ENCODE results near the gene DOCK4.

Gene DOCK4

DNA sequence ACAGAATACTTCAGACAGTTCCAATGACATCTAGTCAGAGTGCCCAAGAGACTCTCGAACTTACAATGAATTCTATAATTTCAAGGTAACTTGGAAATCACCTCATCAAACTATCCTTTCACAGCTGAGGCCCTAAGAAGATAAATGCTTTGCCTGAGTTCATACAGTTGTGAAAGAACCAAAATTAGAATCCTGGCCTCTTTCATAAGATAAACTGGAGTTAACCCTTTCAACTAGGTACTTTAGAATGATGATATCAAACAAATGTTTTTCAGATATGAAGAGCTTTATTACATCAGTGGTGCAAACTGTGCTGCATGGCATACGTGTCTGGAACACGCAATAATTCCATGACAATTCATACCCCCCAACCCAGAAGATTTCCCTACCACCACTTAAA is 17.9 kb downstream of the DOCK4 start:
- DNase-seq (ENCODE audit: low spot score) = no peak

DNA sequence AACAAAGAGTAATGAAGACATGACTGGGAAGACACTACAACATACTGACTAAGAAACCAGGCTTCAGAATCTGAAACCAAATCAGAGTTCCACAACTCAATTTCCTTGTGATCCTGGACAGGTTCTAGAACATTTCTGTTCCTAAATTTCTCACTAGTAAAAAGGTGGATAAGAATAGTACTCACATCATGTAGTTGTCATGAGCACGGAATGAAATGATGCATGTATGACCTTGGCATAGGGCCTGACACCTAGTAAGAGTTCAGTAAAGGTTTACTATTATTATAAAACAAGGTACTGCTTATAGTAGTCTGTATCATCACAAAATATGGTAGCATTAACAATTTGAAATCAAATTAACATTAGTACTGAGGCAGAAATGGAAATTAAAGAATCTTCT is 19.9 kb downstream of the DOCK4 start:
- no peak for DNase-seq (ENCODE audit: low spot score)

DNA sequence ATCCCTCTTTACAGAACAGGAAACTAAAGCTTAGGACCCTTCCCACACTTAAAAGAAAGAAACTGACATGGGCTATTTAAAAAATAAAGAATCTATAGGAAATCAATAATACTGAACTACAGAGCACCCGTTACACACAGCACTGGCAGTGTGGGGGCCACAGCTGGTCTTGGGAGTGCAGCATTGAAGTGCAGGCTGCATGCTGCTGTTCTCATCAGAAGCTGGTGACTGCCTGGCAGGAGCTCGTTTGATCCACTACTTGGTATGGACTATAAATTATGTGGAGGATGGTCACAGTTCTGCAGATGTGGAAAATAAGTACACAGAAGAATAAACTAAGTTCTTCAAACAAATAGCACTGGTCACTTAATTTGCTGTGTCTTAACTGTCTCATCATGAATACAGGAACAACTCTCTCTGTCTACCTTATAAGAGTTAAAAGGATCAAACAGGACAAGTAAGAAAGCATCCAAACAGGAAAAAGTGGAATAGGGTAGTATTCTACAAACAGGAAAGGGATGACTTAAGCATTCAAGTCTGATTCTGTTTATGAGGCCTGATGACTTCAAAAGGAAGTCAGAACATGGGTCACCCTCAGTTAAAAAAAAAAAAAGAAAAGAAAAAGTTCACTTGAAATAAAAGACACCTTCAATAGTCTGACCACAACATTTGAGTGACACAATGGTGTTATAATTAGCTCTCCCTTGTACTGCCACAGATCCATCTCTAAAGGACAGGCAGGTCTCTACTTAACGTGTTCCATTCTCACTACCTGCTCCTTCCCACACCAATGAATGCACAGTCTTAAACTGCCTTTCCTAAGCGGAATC is 21.0 kb downstream of the DOCK4 start:
- no peak for DNase-seq (ENCODE audit: low spot score)

DNA sequence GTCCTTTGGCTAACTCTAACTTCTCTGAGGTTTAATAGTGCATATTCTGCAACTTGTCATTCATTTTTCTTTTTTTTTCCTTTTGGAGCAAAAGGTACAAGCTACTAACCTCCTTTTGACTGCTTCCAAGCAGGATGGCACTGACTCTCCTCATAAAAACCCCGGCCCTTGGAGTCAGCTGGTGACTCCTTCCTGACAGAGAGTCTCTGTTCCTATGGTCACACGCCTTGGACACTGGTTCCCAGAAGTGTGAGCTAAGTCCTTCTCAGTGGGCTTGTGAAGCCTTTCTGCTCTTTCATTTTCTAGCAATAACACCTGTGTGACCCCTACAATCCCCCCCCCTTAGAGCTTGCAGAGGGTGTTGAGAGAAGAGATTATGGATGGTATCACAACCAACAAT is 21.7 kb downstream of the DOCK4 start:
- no peak for DNase-seq (ENCODE audit: low spot score)

DNA sequence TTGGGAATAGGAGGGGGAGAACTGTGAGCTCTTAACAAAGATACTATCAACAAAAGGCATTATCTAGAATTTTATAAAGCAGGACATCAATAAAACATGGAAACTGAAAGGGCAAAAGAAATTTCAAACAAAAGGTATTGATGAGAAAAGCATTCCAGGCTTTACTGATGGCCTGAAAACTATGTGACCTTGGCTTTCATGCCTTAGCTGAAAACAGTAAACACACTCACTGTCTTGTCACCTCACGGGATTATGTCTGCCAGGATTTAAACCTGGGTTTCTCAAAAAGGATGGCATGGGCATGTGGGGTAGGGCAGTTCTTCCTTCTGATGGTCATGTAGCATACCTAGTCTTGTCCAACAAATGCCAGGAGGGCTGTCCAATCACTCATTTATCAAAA is 22.9 kb downstream of the DOCK4 start:
- DNase-seq (ENCODE audit: low spot score) = no peak

DNA sequence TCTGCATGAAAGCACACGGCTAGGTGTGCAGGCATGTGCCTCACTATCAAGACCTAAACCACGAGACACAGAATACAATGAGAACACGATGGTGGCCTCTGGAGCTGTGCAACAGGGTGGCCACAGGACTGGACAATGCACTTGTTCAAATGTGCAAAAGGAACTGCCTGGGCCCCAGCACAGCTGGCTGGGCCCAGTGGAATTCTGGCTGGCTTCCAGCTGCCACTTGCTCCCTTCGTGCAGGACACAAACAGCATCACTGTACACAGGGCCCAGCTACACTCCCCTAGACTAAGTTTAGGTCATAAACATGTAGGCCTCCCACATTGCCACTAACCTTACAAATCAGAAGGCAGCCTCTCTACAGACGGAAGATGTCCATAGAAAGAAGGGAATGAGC is 23.4 kb downstream of the DOCK4 start:
- DNase-seq (ENCODE audit: low spot score) = no peak

DNA sequence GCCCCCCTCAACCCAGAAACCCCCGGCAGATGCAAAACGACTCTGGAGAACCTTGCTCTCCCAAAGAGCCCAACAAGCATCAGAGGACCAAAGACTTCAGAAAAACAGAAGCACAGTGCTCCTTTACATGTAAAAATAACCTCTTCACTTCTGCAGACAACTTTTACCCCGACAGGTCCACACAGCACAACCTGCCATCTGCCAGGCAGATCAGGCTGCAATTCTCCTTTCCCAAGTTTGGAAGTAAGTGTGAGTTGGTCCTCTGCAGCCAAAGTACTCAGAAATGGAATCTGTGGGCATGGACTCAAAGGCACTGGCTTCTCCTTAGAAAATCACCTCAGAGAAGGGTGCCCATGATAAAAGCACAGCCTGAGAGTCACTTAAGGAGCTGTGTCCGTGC is 26.0 kb downstream of the DOCK4 start:
- no peak for DNase-seq (ENCODE audit: low spot score)

DNA sequence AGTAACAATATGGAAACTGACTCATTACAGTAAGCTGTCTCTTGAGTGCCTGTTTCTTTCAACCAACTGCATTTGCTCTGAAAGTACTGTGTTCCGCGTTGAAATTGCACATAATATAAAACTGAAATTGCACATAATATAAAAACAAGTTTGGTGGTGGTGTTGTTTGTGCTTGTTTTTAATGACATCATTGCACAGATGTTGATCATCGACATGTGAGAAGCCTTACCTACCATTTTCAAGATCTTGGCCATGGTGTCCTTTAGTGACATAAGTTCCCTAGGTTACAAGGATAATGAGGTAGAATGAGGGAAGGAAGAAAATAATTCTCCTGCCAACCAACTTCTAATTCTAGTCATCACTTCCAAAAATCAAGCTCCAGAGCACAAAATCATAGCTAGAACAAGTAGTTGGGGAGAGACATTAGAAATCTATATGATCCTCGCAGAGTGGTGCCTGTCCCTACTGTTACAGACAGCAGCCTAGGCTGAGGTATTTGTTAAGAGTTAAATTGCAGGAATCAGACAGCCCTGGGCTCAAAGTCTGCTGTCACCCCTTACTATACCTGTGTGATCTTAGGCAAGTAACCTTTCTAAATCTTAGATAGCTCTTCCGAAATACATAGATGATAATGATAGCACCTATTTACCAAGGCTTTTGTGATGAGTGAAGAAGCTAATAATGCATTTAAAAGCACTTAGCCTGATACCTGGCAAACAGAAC is 29.3 kb downstream of the DOCK4 start:
- DNase-seq (ENCODE audit: low spot score) = no peak

DNA sequence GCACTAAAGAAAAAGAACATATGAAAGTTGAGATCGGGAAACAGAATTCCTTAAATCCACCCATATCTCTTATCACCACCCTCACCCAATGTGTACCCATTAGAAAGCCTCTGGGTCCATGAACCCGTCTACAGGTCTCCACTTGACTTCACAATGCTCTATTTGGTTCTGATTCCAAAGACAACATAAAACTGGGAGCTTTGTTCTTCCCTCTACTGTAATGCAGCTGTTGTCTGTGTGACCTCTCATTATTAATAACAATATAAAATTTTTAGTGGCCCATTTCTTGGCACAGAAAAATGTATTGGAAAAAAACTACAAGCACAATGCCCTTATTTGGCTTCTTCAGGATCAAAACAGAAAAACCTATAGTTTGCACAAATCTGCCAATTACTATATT is 30.0 kb downstream of the DOCK4 start:
- no peak for DNase-seq (ENCODE audit: low spot score)

DNA sequence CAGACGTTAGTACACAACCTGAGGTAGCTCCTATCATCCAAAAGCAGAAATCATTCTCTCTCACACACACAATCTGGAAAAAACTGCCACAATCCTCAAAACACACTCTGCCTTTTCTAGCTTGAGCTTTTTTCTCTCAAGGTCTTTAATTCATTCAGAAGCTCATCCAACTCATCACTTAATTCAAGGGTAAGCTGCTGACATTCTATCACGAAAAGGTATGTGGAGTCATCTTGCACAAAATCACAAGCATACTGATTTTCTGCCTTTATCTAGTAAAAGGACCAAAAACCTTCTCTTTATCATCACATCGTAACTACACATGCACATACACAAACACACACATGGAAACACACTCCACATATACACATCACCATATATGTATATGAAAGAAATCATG is 32.0 kb downstream of the DOCK4 start:
- no peak for DNase-seq (ENCODE audit: low spot score)

DNA sequence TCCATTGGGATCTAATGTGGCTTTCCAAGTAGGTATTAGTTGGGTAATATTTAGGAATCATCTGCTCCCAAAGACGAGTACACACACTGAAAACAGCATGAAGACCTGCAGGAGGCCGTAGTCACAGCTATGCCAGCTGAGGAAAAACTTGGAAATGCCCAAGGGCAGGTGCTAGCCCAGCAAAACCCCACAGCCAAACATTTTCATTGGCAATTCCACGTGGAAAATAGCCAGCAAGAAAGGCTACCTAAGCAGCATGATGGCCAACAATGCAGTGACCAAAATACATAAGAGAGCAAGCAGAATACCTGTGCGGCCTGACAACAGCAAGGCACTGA is 32.7 kb downstream of the DOCK4 start:
- DNase-seq (ENCODE audit: low spot score) = no peak

DNA sequence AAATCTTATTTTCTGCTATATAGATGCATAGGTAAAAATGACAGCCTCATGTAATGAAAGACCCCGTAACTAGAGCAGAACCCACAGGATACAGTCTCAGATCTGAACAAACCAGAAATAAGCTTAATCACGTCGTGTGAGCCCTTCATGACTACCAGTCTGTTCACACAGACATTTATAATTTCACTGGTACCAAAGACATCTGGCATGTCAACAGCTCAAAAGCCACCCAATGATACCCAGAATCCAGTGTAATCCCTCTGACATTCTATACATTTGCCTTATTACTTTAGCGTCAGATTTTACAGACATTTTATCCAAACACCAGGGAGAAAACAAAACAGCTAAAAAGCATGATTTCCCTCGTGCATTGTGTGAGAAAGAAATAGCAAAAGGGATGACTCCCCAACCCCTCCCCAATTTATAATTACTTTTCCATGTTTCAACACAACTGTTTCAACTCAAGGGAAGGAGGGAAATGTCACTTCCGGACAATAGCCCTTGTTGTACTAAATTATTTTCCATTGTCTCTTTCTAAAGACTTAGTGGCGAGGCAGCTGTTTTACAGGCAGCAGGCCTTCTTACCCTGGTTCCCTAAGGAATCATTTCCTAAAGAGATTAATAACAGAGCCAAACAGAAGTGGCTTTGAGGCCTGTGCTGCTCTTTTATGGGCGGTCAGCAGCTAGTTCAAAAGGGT is 33.2 kb downstream of the DOCK4 start:
- no peak for DNase-seq (ENCODE audit: low spot score)

DNA sequence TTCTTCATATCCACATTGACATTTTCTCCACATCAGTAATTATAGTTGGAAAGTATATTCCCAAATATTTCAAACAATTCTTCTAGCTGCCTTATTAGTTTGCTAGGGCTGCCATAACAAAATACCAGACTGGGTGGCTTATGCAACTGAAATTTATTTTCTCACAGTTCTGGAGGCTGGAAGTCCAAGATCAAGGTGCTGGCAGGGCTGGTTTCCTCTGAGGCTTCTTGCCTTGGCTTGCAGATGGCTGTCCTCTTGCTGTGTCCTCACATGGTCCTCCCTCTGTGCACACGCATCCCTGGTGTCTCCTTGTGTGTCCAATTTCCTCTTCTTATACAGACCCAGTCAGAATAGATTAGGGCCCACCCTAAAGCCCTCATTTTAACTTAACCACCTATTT is 34.5 kb downstream of the DOCK4 start:
- DNase-seq (ENCODE audit: low spot score) = no peak

DNA sequence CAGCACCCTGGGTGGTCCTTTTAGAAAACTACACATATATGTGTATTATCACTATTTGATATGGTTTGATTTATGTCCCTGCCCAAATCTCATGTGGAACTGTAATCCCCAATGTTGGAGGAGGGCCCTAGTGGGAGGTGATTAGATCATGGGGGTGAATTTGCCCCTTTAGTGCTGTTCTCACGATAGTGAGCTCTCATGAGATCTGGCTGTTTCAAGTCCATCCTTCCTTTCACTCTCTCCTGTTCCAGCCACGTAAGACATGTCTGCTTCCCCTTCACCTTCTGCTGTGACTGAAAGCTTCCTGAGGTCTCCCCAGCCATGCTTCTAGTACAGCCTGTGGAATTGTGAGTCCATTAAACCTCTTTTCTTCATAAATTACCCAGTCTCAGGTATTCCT is 37.3 kb downstream of the DOCK4 start:
- DNase-seq (ENCODE audit: low spot score) = no peak

DNA sequence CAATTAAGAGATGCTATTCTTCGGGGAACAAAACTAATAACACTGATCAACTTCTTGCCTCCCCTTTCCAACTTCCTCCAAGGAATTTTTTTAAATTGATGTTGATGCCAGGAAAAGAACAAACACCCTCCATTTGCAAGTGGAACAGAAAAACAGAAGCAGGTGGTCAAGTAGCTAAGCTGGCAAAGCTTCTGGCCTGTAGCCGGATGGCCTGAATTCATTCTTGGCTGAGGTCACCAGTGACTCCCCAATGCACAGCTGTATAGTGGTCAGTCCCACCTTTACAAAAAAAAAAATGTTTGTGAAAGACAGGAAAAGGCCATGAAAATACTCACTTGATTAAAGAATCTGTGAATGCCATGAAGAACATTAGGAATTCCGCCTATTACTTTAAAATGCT is 39.1 kb downstream of the DOCK4 start:
- no peak for DNase-seq (ENCODE audit: low spot score)

DNA sequence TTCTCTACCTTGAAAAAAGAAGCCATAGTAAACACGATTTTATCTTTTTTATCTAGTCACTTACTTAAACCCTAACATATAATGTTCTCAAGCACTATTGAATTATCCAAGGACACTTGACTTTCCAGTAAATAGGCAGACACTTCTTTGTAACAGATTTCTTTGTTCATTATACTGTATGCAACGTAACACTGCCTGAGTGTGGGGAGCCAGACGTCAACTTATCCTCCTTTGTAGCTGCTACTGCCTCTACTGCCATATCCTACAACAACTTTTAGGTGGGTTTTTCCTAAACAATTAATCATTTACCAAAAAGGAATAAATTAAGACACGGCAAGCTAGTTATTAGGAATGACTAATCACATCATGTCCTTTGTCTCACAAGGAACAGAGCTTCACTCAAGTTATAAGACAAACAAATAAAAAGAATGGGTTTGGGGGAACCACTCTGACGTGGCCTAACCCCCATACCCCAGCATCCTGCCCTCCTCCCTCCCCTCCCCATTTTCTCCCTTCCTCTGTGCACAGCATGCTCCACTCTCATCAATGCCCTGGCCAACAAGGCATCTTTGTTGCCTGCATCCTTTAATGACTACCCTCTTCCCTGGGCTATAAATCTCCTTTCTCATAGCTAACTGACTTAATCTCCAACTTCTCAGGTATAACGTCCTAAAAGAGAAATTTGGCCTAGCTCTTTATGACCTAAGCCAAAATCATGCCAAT is 43.3 kb downstream of the DOCK4 start:
- no peak for DNase-seq (ENCODE audit: low spot score)

DNA sequence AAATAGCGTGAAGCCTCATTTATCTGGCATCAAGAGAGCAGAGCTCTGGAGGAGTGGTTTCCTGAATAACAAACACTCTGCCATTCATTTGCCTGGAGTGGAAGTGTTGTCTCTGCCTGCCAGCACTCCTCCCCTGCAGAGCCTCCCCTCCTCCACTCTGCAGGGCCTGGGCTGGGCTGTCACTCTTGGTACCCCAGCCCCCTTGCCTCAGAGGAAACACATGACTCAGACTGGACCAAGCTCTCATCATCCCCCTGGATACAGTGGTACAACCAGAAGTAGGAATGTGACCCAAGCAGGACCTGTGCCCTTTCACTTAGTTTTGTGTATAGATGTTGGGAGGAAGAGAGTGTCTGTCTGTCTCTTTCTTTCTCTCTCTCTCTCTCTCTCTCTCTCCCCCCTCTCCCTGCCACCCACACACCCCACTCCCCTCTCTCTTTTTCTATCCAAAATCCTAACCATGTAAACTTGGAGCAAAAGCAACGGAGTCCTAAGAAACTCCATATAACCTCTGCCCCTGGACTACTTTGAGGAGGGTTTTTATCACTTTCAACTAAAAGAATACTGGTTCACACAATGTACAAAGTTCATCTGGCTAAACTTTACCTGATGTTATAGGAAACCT is 43.9 kb downstream of the DOCK4 start:
- no peak for DNase-seq (ENCODE audit: low spot score)

DNA sequence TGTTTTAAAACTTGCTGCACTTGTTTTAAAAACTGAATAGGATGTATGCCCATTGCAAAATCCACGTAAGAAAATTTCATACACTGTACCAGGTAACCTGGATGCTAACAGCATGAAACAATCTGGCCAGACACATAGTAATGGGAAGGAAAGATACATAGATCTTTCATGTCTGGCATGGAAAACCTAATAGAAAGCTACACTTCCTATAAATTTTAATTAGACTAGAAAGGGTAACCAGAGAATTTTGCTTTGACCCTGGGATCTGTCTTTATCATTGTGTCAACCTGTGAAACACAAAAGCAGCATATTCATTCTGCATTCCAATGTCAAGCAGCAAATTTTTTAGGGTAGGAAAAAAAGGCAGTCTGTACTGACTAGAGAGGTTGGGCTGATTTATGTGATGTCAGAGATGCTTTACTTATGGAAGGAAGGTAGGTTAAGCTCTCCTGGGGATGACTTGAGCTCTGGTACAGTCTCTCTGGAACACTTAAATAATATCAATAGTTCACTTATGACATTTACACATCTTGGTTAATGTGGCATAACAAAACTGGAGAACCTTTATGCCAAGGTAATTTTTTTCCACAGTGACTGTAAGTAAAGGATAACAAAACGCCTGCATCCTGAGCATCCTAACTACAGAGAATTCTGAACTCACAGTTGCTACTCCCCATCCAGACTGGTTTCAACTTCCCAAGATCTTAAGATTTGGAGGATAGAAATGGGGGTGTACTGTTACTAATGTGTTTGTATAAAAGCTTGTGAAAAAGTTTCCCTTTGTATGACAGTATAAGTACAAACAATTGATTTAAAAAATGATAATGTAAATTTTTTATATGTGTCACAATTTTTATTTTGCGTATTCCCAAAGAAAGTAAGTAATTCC is 44.7 kb downstream of the DOCK4 start:
- DNase-seq (ENCODE audit: low spot score) = no peak

DNA sequence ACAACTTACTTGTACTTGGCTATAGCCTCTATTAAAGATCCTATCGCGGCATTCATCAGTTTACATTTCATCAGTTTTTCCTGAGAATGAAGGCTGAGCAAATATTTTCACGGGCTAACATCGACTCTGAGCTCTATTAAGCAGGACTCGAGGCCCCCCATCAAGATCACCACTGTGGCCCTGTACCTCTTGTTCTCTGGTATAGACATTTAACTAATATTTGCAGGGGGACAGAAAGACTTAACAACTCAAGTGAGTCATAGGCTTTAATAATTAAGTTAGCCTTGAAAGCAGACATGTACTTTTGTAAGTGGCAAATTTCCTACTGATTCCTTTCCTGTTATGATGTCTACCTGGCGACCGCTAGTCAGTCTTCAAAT is 45.4 kb downstream of the DOCK4 start:
- DNase-seq (ENCODE audit: low spot score) = no peak

DNA sequence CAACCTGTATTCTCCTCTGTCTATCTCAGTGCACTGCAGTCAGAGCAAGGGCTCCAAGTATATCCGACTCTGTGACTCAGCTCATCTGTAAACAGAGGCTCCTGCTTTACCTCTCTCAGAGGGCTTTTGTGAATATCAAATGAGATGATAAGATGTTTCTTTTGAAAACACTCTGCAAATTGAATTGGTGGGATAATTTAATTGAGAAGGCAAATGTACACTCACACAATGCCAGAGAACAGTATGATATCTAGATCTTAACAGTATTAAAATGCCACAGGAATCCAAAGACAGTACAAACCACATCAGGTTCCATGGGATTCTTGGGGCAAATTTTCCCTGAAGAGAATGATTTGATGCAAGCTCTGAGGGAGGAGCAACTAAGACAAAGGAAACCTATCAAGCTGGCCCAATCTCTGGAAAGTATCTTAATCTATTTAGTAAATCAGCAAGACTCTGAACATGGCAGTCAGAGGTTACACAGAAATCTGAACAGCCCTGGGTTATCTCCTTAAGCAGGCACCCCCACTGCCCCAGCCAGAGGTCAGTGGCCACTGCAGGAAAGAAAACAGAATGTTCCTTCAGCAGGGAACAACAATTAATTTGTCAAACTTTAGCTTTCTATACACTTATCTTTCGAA is 45.9 kb downstream of the DOCK4 start:
- no peak for DNase-seq (ENCODE audit: low spot score)

DNA sequence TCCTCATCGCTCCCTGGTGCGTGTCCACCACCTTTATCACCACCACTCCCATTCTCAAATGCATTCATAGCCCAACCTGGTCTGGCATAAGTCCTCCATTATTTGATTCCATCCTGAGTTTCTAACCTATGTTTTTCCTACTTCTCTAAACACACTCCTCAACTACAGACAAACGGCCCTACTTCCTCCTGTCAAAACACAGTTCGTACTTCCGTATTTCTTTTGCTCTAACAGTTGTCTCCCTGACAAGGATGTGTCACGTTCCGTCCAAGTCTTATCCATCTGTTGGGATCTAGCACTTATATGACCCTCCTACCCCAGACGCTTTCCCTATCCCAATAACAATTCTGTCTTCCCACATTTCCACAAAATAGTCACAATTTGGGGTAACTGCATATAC is 46.8 kb downstream of the DOCK4 start:
- no peak for DNase-seq (ENCODE audit: low spot score)

Data from left forelimb (tissue), 1 donor.